Mucosa of stomach (tissue), 1 donor: ENCODE measurements around the gene ADARB2.

Experiments used
- H3K27me3 ChIP-seq: one replicate; pipeline ENCODE4 v1.7.0; 2013; ENCODE audit warnings: mild to moderate bottlenecking, low read length; ENCODE audit not compliant: control insufficient read depth, insufficient read depth
- H3K36me3 ChIP-seq: one replicate; pipeline ENCODE4 v1.7.0; 2013; ENCODE audit warnings: low read length; ENCODE audit not compliant: control insufficient read depth, insufficient read depth
- H3K4me1 ChIP-seq: one replicate; pipeline ENCODE4 v1.7.0; 2013; ENCODE audit warnings: mild to moderate bottlenecking, low read length; ENCODE audit not compliant: control insufficient read depth, insufficient read depth
- H3K4me3 ChIP-seq: one replicate; pipeline ENCODE4 v1.7.0; 2013; ENCODE audit warnings: low read length
- H3K9ac ChIP-seq: one replicate; pipeline ENCODE4 v1.7.0; 2013; ENCODE audit warnings: mild to moderate bottlenecking, low read length, moderate library complexity
- H3K9me3 ChIP-seq: one replicate; pipeline ENCODE4 v1.7.0; 2013; ENCODE audit warnings: mild to moderate bottlenecking, low read length, moderate library complexity; ENCODE audit not compliant: control insufficient read depth
- donor health status: Pancreatic carcinoma.

The ADARB2 gene

DNA sequence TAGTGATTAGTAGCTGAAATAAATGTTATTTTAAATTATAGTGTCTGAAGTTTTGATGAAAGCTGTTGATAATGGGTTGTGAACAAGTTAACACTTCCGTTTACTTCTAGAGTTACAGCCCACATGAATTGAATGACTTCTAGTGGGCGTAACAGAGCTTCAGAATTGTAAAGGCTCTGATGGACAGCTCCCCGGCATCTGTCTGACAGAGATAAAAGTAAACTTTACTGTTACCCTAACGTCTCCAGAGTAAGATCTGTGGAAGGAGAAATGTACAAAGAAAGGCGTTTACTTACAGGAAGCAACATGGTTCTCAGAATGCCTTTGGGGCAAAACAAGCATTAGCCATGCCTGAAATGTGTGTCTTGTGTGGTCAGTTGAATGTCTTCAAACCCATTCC lies 124.4 kb downstream of the ADARB2 start:
- H3K9ac ChIP-seq: no peak overlapping the region
- peaks cover 3% of the 10 kb centered on the region for H3K4me1 ChIP-seq
- H3K4me3 ChIP-seq: no peak overlapping the region
- H3K9me3 ChIP-seq: no peaks in the 10 kb centered on the region
- no peaks in the 10 kb centered on the region for H3K36me3 ChIP-seq
- peaks cover 23% of the 10 kb centered on the region for H3K27me3 ChIP-seq

DNA sequence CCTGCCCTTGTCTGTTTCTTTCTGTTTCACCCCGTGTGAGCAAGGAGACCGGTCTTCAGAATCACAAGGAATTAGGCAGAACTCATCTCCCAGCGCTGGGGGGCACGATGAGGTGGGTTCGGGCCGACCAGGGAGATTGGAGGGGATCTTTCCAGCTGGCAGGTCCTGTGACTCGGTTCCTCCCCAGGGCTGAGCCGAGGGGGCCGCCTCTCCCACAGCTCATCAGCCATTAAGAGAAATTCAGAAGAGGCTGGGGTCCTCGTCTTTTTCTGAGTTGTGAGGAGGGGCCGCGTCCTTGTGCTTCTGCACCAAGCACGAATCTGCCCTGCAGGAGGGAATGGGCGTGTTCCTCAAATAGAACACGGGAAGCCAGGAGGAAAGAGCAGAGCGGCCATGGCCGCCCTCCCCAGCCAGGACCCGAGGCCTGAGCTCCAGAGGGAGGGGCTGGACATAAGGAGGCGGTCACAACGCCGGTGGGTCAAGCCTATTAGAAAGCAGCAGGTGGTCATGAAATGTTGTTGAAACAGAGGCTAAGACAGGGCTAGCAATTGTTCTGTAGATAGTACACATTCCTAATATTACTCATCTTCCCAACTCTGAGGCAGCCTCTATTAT lies 125.3 kb downstream of the ADARB2 start:
- no peaks in the 10 kb centered on the region for H3K9me3 ChIP-seq
- peaks cover 23% of the 10 kb centered on the region for H3K27me3 ChIP-seq
- no peak overlapping the region for H3K9ac ChIP-seq
- H3K4me1 ChIP-seq: peaks cover 3% of the 10 kb centered on the region
- H3K36me3 ChIP-seq: no peaks in the 10 kb centered on the region
- H3K4me3 ChIP-seq: no peak overlapping the region

DNA sequence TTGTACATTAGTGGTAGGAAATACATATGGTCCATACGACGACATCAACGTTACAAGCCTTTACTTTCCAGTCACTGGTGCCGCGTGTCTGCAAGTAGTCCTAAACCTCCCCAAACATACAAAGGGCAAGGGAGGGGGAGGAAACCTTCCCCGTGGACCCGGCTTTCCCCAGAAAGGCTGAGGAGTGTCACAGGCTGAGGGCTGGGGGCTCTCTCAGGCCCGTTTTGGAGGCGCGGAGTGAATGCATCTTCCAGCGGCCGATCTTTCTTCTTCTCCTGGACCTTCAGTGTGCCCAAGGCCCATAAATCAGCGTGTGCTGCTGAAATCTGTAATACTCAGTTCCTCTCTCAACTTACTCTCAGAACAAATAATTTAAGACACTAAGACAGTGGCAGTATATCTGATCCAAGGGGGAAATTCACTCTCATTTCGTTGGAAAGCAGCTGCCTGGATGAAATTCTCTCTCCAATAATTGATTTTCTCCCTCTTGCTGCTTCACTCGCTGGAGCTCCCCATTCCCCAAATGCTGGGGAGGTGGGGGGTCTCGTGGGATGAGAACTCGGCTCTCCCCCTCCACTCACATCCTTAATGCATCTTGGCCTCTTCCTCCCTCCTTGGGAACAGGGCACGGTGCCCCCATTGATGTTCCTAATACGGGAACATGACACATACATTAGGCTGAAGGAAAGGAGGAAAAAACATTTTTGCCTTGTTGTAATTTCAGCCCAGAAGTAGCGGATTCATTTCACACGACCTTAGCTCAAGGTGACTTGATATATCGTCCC lies 126.1 kb downstream of the ADARB2 start:
- peaks cover 19% of the 10 kb centered on the region for H3K27me3 ChIP-seq
- H3K4me1 ChIP-seq: peaks cover 3% of the 10 kb centered on the region
- no peak overlapping the region for H3K9ac ChIP-seq

DNA sequence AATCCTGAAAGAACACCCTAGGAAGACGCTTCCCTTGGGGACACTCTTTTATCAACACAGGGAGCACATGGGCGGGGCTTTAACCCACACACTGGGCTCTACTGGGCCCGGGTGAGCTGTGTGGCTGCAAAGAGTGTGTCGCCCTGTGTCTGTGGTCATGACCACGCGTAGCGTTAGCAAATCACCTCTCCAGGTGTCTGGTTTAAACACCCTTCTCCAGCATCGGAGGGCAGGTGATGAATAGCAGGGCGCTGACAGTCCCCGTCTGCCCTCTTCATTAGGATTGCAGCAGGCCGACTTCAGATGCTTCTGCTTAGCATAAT lies 127.7 kb downstream of the ADARB2 start:
- peaks cover 19% of the 10 kb centered on the region for H3K27me3 ChIP-seq
- H3K9ac ChIP-seq: no peak overlapping the region
- H3K36me3 ChIP-seq: no peaks in the 10 kb centered on the region
- no peak overlapping the region for H3K4me3 ChIP-seq
- peaks cover 3% of the 10 kb centered on the region for H3K4me1 ChIP-seq
- no peaks in the 10 kb centered on the region for H3K9me3 ChIP-seq

More for the DNA sequence above, 126.1 kb downstream of the ADARB2 start:
- Histone ChIP-seq H3K9me3 (no peaks in the 10 kb centered on the region), H3K36me3 (no peaks in the 10 kb centered on the region), H3K4me3 (no peak overlapping the region)

DNA sequence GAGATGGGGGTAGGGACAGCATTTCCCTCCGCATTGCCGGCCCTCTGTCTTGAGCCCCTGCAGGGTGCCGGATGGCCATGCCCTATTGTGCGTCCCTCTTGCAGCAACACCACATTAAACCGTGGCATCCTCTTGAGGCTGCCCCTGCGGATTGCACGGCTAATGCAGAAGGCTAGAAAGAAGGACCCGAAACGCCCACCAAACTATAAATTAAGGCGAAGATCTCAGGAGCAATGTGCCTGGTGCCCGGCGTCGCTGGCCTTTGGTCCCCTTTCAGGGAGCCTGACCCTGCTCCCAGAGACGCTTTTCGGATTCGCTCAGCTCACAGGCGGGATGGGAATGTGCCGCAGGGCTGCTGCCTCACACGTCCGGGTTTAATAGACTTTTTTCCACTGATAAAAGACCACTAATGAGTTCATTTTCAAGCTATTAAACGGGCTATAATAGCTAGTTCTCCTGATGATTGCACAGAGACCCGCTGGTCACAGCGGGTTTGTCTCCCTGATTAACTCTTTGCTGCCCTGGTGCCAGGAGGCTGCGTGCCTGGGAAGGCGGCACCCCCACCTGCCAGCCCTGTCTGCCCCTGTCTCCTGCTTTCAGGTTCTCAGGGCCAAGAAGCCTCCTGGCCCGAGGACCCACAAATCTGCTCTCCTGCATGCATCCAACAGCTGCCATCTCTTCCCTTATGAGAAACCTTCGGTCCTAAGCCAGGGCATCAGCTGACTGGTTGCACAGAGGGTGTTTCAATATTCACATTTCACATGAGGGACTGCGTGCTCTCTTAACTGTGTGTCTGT lies 128.3 kb downstream of the ADARB2 start:
- no peak overlapping the region for H3K4me3 ChIP-seq
- no peak overlapping the region for H3K9ac ChIP-seq
- peaks cover 3% of the 10 kb centered on the region for H3K4me1 ChIP-seq
- H3K9me3 ChIP-seq: no peaks in the 10 kb centered on the region
- H3K36me3 ChIP-seq: no peaks in the 10 kb centered on the region
- peaks cover 19% of the 10 kb centered on the region for H3K27me3 ChIP-seq

DNA sequence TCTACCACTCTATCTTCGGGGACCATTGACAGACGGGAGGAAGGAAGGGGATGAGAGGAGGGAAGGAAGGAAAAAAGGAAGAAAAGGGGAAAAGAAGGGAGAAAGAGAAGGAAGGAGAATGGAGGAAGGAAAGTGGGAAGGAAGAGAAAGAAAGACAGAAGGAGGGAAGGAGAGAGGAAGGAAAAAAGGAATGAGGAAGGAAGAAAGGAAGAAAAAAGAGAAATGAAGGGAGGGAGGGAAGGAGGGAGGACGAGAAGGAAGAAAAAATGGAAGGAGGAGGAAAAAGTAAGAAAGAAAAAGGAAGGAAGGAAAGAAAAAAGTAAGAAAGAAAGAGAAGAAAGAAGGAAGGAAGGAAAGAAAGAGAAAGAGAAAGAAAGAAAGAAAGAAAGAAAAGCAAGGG lies 128.9 kb downstream of the ADARB2 start:
- Histone ChIP-seq H3K27me3 (peaks cover 19% of the 10 kb centered on the region), H3K4me1 (peaks cover 2% of the 10 kb centered on the region), H3K4me3 (no peak overlapping the region), H3K9ac (no peak overlapping the region), H3K9me3 (no peaks in the 10 kb centered on the region), H3K36me3 (no peaks in the 10 kb centered on the region)

DNA sequence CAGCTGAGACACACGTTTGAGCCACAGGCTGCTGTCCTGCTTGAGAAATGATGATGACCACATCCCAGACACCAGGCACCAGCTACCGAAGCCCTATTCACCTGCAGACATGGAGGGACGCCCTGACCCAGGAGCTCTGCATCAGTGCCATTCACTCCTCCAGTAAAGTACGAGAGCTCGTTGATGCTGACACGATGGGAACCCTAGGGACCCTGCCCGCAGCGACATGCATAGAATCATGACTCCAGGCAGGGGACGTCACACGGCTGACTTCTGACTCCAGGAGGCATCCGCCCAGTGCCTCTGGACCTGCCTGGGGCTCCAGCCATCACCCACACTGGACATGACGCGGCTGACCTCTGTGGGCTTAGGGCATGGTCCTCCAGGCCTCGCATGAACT lies 129.9 kb downstream of the ADARB2 start:
- H3K4me1 ChIP-seq: no peaks in the 10 kb centered on the region
- no peak overlapping the region for H3K9ac ChIP-seq
- H3K27me3 ChIP-seq: peaks cover 19% of the 10 kb centered on the region
- H3K36me3 ChIP-seq: no peaks in the 10 kb centered on the region
- no peaks in the 10 kb centered on the region for H3K9me3 ChIP-seq
- no peak overlapping the region for H3K4me3 ChIP-seq

DNA sequence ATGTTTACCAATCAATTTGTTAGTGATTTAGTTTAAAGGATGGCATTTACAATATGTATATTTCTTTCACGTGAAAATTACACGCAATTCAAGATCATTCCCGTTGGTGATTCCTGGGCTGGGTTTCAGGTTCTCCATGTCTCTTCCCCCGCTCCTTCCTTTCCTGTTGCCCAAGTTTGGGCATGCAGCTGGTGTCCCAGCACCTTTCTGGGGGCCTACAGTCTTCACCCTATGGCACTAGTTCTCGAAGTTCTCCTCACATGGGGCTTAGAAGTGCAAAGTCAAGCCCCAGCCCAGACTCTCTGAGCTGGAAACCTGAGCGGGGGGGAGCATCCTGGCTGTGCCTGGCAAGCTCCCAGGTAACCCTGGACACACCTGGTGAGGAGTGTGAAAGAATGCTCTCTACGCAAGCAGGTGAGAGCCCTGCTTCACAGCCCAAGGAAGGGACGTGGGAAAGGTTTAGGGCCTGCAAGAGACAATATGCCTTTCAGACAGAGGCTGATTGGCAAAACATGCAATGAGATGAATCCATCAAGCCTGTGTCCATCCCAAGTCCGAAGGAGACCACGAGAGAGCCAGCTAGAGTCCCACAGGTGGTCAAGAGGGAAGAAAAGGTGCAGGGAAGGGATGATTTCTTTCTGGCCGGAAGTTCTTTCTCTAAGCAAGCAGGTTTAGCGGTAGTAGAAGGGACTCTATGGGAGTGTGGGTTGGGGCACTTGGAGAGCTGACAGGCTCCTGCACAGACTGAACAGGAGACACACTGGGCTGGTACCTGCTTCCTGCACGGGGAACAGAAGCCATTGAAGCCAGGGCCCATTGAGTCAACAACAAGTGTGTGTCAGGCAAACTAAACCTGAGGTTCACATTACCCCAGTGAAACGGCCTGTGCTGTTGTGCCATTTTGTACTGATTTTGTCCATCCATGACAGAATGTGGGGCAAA lies 131.1 kb downstream of the ADARB2 start:
- Histone ChIP-seq H3K27me3 (peaks cover 20% of the 10 kb centered on the region), H3K4me1 (no peaks in the 10 kb centered on the region), H3K9ac (no peak overlapping the region), H3K36me3 (no peaks in the 10 kb centered on the region), H3K9me3 (no peaks in the 10 kb centered on the region), H3K4me3 (no peak overlapping the region)

DNA sequence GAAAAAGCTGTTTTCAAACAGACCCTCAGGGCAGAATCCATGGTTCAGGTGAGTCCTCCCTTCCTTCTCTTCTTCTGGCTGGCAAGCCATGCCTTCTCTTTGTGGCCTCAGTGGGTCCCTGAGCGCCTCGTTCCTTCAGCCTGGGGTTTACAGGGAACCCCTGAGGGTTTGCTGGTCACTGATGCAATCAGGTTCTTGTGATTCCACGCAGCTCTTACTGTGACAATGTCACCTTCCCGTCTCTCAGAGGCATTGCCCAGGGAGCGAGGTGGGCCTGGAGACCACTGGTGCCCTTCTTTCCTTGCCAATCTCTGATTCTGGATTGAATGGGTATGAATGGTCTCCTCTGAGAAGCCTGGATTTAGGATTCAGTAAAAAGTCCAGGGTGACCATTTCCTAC lies 132.2 kb downstream of the ADARB2 start:
- H3K9me3 ChIP-seq: no peaks in the 10 kb centered on the region
- no peaks in the 10 kb centered on the region for H3K4me1 ChIP-seq
- H3K27me3 ChIP-seq: peaks cover 19% of the 10 kb centered on the region
- H3K9ac ChIP-seq: no peak overlapping the region
- no peaks in the 10 kb centered on the region for H3K36me3 ChIP-seq
- H3K4me3 ChIP-seq: no peak overlapping the region

DNA sequence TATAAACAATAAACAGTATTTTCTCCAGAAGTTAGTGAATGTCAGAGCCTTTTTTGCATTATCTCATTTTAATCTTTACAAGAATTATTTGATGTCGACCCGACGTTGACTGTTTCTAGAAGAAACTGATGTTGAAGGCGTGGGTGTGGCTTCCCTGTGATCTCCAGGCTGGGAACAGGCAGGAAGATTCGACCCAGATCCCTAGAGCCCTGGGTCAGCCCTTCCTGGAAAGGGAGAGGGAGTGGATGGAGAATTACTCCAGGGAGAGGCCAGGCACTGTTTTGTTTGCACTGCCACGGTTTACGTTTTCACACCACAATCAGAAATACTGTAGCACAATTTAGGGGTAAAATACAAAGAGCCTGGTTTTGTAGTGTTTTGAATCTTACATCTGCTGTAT lies 133.1 kb downstream of the ADARB2 start:
- H3K4me1 ChIP-seq: no peaks in the 10 kb centered on the region
- H3K4me3 ChIP-seq: no peak overlapping the region
- no peaks in the 10 kb centered on the region for H3K36me3 ChIP-seq
- H3K27me3 ChIP-seq: peaks cover 17% of the 10 kb centered on the region
- no peak overlapping the region for H3K9ac ChIP-seq
- H3K9me3 ChIP-seq: no peaks in the 10 kb centered on the region

DNA sequence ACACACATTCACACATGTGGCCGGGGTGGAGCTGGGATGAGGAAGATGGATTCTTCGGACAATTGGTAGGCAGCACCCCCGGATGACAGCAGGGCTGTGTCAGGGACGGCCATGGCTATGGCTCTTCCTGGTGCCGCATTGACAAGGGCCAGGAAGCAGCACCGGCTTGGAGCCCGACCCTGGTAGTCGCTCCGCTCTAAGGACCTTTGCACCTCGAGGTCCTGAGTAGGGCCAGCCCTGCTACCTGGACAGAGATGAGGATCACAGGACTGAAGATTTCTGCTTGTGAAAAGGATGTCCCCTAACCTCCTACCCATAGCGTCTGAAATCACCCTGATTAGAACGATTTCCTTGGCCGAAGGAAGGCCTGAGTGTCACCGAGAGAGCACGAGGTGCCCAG lies 134.1 kb downstream of the ADARB2 start:
- Histone ChIP-seq H3K4me3 (no peak overlapping the region), H3K36me3 (no peaks in the 10 kb centered on the region), H3K9ac (no peak overlapping the region), H3K27me3 (peaks cover 7% of the 10 kb centered on the region), H3K9me3 (no peaks in the 10 kb centered on the region), H3K4me1 (no peaks in the 10 kb centered on the region)
